HFFc6 (cell line): ENCODE measurements around the gene TIAL1. TPM values are rescaled to one million over a fixed set of nuclear protein-coding genes. Genes with fewer than 3 reads are reported as not detected.

Source experiments
- DNase-seq: peaks from one replicate; pipeline ENCODE4 v3.0.0-alpha.2; 2018
- H3K27ac Mint-ChIP-seq: 2 replicates; pipeline ENCODE4 v1.8.0; 2020; ENCODE audit warnings: mild to moderate bottlenecking, mixed read lengths
- H3K27me3 Mint-ChIP-seq: 2 replicates; pipeline ENCODE4 v1.8.0; 2021; ENCODE audit warnings: mild to moderate bottlenecking, moderate library complexity, mixed read lengths; ENCODE audit not compliant: insufficient read depth
- H3K36me3 Mint-ChIP-seq: 2 replicates; pipeline ENCODE4 v1.8.0; 2021; ENCODE audit warnings: low read depth, mixed read lengths
- H3K4me1 Mint-ChIP-seq: 2 replicates; pipeline ENCODE4 v1.8.0; 2020; ENCODE audit warnings: low read depth, mixed read lengths
- H3K4me3 Mint-ChIP-seq: 2 replicates; pipeline ENCODE4 v1.8.0; 2020; ENCODE audit warnings: mild to moderate bottlenecking, moderate library complexity, mixed read lengths
- H3K9me3 Mint-ChIP-seq: 2 replicates; pipeline ENCODE4 v1.8.0; 2020; ENCODE audit warnings: mild to moderate bottlenecking, mixed read lengths
- total RNA-seq, 6 experiments: library from RNA; stranded (reverse); fragmentation: NEBNext Ultra II Directional; extraction: Animal tissue kit (Norgen Biotek cat#: 25700); gene quantifications; 2 replicates in 1 of 6; 3 replicates in 5 of 6; pipeline ENCODE4 v1.2.3, GENCODE V29; 2021
- TF ChIP-seq, protein P1 (sequence below): fragments of 200-600 bp; sonication (generic); IDR thresholded peaks from 2 replicates; pipeline ENCODE4 v1.5.0; 2021; ENCODE audit warnings: antibody characterized with exemption, mild to moderate bottlenecking

Gene TIAL1
- total RNA-seq, 6 experiments from 2014 or later = 129 to 149 (median 134) TPM

DNA sequence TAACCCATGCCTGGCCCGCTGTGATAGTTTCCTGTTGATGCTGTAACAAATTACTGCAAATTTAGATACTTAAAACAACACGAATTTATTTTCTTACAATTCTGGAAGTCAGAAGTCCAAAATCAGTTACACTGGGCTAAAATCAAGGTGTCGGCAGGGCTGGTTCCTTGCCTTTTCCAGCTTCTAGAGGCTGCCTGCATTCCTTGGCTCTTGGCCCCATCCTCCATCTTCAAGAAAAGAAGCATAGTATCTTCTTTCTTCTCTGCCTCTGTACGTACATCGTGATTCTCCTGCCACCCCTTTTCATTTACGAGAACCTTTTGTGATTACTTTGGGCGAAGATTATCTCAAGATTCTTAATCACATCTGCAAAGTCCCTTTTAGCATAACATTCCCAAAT lies 1.6 kb upstream of the TIAL1 start:
- no peak overlapping the region for H3K27ac Mint-ChIP-seq
- TF ChIP-seq, protein P1, sequence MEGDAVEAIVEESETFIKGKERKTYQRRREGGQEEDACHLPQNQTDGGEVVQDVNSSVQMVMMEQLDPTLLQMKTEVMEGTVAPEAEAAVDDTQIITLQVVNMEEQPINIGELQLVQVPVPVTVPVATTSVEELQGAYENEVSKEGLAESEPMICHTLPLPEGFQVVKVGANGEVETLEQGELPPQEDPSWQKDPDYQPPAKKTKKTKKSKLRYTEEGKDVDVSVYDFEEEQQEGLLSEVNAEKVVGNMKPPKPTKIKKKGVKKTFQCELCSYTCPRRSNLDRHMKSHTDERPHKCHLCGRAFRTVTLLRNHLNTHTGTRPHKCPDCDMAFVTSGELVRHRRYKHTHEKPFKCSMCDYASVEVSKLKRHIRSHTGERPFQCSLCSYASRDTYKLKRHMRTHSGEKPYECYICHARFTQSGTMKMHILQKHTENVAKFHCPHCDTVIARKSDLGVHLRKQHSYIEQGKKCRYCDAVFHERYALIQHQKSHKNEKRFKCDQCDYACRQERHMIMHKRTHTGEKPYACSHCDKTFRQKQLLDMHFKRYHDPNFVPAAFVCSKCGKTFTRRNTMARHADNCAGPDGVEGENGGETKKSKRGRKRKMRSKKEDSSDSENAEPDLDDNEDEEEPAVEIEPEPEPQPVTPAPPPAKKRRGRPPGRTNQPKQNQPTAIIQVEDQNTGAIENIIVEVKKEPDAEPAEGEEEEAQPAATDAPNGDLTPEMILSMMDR = no peak
- peaks cover 28% of the 10 kb centered on the region for H3K4me1 Mint-ChIP-seq
- no peak for DNase-seq
- peak overlapping the region; percentile 7; the same call in 1 of the 2 replicates for H3K4me3 Mint-ChIP-seq
- H3K27me3 Mint-ChIP-seq = peaks cover 8% of the 10 kb centered on the region
- H3K36me3 Mint-ChIP-seq = peaks cover 27% of the 10 kb centered on the region
- no peaks in the 10 kb centered on the region for H3K9me3 Mint-ChIP-seq

DNA sequence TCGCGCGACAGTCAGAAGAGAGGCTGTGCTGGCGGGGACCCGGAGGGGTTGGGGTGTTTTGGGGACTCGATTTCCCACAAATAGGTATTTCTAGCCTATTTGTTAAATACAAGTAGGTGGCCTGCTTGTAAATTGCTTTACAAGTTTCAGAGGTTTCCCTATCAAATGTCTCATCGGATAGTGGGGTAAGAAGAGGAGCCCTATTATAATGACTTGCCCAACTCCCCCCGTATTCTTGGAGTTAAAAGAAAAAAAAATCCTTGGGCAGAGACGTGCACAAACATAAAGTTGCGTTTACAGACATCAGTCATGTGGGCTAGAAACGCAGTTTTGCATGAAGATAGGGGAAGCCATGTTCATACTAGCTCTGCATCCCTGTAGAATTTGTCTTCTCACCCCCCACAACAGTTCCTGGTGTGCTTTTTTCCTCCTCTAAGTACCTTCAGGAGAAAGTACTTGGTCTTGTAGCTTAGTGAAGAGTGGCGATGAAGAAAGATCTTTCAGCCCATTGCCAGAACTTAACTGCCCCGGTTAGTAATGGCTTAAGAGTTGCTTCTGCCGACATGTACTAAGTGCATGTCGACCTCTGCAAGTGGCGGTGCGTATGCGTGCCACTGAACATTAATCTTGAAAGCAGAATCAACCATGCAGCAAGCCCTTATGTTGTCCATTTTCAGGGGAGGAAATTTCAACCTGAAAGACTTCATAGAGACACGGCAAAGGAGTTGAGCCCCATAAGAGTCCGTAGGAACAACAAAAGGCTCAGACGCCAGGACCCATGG lies 832 bp upstream of the TIAL1 start:
- no peak for DNase-seq
- H3K4me1 Mint-ChIP-seq = peaks cover 36% of the 10 kb centered on the region
- H3K4me3 Mint-ChIP-seq = peak overlapping the region; percentile 95
- peak overlapping the region; percentile 94 for H3K27ac Mint-ChIP-seq
- peaks cover 8% of the 10 kb centered on the region for H3K27me3 Mint-ChIP-seq
- TF ChIP-seq, protein P1 = no peak
- H3K9me3 Mint-ChIP-seq = no peaks in the 10 kb centered on the region
- peaks cover 27% of the 10 kb centered on the region for H3K36me3 Mint-ChIP-seq

DNA sequence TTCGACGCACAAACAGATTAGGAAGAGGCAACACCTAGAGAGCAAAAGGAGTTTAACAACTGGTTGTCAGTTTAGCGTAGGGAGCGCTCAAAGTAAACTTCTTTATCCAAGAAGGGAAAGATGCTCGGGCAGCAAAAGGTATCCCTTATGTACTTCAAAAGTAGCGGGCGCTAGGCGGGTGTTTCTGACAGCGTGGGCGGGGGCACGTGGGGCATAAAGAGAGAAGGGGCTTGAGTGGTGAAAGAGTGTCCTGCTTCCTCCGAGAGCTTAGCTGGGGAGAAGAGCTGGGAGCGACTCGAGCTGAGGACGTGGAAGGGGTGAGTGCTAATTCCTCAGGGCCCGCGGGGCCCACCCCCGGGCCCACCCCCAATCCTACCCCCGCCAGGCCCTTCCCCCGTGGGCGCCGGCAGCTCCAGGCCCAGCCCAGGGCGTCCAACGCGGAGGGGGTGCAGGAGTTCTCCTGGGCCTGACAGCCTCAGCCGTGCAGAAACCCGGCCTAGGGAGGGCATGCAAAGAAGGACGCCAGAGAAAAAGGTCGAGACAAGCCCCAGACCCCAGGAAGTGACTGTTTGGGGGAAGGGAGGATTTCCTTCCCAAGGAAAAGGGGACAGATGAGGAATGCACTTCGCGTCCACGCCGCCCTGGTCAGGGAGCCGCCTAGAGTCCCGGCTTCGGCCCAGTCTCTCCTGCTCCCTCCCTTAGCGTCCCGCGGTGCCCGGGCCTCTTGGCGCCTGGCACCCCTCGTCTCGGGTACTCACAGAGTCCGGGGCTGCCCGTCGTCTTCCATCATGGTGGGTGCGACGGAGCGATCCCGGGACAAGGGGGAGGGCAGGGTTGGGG lies 868 bp downstream of the TIAL1 start:
- TF ChIP-seq, protein P1 = no peak
- peaks cover 50% of the 10 kb centered on the region for H3K4me1 Mint-ChIP-seq
- H3K9me3 Mint-ChIP-seq = no peaks in the 10 kb centered on the region
- DNase-seq = peak; percentile 20
- H3K36me3 Mint-ChIP-seq = peaks cover 35% of the 10 kb centered on the region
- peaks cover 8% of the 10 kb centered on the region for H3K27me3 Mint-ChIP-seq
- peak overlapping the region; percentile 94 for H3K27ac Mint-ChIP-seq
- peak overlapping the region; percentile 95 for H3K4me3 Mint-ChIP-seq

DNA sequence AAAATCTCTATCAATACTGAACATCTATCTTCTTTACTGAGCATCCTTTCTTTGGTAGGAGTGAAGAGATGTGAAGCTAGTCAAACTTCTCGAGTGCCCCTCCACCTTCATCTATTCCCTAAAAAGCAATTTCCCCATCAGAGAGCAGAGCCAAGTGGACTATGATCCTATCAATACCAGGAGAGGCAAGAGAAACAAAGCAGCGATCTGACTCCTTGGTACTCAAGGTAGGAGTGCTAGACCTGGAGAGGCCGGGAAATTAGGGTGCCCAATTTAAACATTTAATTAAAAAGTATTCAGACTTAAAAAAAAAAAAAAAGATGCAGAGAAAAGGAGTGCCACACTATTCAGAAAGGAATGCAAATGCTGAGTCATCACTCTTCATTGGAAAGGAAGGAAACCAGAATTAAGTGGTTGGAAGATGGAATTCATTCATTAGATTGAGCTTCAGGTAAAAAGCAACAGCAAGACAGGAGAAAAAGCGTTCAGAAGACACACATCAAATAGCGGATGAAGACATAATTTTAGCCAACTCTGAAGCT lies 1.6 kb downstream of the TIAL1 start:
- peaks cover 8% of the 10 kb centered on the region for H3K27me3 Mint-ChIP-seq
- peak overlapping the region; percentile 95 for H3K4me3 Mint-ChIP-seq
- H3K36me3 Mint-ChIP-seq = peaks cover 35% of the 10 kb centered on the region
- peak; percentile 66 for DNase-seq
- H3K4me1 Mint-ChIP-seq = peaks cover 50% of the 10 kb centered on the region
- TF ChIP-seq, protein P1 = no peak
- H3K9me3 Mint-ChIP-seq = no peaks in the 10 kb centered on the region
- peak overlapping the region; percentile 94 for H3K27ac Mint-ChIP-seq

GRCh38 chr10:119588071-119588470 lies 8.7 kb downstream of the TIAL1 start:
- TF ChIP-seq, protein P1 = no peak
- no peaks in the 10 kb centered on the region for H3K27me3 Mint-ChIP-seq
- peaks cover 14% of the 10 kb centered on the region for H3K36me3 Mint-ChIP-seq
- H3K4me3 Mint-ChIP-seq = no peak overlapping the region
- peaks cover 35% of the 10 kb centered on the region for H3K4me1 Mint-ChIP-seq
- DNase-seq = no peak
- no peak overlapping the region for H3K27ac Mint-ChIP-seq
- no peaks in the 10 kb centered on the region for H3K9me3 Mint-ChIP-seq
